COLO668 (cell line): Measurements from ENCODE around the gene MSH3.
"Not testable (repeated sequence)": the region's sequence is repeated elsewhere in the genome, so short reads cannot be mapped to it uniquely, and the experiment has no call there.

Experiments used
- DNase-seq: peaks from one replicate; lab custom pipeline; 2025; ENCODE audit not compliant: unreplicated experiment; lab: John Stamatoyannopoulos, UW

Gene MSH3

DNA sequence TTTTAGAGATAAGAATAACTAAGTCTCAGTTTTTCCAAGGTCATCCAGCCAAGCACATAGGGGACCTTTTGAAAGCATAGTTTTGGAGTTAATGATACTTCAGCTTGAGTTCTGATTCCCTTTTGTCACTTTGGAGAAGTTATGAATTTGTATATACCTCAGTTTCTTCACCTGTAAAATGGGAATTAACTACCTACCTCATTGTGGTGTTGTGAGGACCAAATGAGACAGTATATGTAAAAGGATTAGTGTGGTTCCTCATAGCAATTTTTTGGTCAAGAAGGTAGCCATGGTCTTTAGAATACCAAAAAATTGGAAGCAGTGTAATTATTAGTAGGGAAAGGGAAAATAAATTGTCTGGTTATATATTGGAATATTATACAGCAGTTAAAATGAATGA lies 98.0 kb downstream of the MSH3 start:
- DNase-seq: no peak

DNA sequence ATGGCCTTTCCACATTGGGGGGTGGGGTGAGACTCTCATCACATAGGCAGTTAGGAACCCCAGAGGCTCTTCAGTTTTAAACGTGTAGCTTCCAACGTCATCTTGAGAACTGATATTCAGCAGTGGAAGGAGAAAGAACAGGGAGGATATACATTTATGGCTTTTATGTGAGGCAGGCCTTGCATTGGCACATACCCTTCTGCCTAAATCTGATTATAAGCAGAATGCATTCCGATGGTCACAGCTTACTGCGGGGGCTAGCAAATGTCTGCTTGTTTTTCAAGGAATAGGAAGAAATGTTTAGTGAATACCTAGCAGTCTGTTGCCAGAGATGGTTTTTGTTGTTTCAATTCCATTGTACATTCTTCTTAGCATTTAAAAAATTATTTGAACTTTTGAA lies 99.3 kb downstream of the MSH3 start:
- DNase-seq: no peak

DNA sequence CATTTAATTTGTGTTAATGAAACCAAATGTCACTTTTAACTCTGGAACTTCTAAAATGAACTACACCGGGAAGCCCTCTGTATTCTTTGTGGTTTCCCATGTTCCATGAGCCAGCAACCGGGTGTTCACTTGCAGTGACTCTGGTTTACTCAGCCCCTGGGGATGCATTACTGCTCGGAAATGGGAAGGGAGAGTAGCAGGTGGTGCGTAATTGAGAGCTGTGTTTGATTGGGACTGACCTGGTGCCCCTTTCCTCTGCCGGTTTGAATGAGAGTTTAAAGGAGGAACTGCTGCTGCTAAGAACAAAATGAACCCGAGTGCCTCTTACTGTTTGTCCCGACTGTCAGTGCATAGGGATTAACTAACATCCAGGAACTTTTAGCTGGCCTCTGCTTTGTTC lies 100.4 kb downstream of the MSH3 start:
- peak; percentile 44 for DNase-seq

DNA sequence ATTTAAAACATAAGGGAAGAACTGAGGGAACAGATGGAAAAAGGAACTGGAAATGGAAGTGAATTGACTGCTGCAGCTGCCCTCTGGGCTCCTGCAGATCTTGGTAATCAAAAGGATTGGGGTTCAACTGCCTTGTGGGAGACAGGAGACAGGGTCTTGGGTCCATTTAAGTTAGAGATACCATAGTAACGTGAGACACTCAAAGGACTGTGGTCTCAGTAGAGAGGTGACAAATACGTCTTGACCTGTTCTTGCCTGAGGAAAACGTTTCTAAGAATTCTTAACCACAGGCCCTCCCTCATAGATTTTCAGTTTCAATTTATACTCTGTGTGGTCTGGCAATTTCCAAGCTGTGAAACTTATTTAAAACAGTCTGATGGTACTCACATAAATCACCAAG lies 101.2 kb downstream of the MSH3 start:
- no peak for DNase-seq

DNA sequence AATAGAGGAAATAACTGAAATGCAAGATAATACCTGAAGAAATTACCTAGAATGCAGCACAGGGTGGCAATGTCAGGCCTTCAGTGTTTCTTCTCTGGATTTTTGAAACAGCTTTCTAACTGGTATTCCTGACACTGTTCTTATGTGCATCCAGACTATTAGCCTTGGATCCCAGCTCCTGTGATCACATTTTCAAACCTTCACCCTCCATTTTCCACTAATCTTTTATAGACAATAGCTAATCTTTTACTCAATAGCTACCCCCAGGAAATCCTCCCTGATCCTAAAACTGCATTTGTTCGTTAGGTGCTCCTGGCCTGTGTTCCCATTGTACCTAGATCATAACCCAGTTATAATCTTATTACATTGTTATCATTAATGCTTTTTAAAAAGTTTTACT lies 101.8 kb downstream of the MSH3 start:
- DNase-seq: no peak

DNA sequence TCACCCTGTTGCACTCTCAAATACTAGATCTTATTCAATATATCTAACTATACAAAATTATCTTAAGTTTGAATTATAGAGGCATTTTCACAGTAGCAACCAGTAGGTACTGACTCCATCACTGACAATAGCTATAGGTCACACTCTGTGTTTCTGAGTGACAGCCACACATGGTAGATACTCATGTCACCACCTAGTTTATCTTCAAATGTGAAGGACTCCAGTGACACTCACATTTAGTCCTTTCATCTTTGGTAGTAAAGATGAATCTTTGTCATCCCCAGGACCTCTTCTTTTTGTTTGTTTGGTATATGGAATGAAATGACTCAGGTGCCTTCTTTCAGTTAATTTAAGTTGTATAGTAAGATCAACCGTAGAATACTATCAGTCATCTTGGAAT lies 102.8 kb downstream of the MSH3 start:
- DNase-seq: no peak

DNA sequence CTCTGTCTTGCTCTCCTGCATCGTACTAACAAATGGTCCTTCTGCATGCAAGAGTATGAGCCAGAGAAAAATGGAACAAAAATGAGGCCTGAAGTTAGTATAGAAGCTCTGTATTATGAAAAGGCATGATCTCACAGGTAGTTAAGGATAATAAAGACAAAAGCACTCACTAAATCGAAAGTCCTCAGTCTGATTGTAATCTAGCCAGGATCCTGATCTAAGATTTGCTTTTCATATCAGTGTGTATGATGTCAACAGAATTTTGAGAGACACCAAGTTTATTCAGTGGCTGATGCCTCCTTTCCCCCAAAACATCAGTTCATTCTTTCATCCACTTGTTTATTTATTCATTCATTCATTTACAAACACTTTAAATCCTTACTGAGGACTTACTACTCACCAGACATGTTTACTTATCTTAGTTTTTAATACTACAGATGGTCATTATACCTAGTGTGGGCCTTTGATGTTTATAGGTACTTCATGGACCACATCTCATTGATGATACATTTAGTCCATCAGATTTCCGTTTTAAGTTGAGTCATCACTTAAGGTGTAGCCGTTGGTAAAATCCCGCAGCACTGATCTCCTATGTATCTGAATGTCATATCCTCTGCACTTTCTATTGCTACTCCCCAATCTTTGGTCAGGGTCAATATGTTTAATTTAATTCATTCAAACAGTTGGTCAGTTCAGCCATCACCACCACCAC lies 105.6 kb downstream of the MSH3 start:
- DNase-seq: no peak

DNA sequence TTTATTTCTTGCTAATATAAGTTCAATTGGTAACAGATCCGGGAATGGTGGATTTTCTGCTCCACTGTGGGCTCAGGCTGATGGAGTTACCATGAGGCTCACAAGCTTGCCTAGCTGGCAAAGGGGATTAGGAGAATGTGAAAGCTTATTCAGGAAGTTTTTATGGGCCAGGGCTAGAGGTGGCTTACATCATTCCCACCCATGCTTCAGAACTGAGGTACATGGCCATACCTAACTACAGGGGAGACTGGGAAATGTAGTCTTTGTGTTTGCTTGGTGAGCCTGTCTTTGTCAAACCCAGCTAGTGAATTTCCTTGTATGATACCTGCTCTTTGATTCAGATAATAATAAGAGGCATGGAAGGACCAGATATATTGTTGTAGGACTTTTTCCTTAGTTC lies 106.2 kb downstream of the MSH3 start:
- DNase-seq: no peak

DNA sequence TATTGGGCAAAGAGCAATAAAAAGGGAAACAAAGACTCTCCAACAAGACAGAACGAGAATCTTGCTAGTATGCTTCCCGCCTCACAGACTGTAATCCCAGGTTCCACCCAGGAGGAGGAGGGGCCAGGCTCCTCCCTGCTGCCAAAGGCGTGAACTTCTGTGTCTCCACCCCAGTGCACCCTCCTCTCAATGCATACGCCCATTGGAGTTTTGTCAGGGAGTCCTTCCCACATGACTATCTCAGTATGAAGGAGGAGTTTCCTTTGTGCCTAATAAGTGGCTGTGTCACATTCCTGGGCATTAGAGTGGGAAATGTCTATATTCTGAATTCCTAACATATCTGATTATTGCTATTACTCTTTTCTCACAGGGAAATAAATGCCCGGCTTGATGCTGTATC lies 106.7 kb downstream of the MSH3 start:
- no peak for DNase-seq

DNA sequence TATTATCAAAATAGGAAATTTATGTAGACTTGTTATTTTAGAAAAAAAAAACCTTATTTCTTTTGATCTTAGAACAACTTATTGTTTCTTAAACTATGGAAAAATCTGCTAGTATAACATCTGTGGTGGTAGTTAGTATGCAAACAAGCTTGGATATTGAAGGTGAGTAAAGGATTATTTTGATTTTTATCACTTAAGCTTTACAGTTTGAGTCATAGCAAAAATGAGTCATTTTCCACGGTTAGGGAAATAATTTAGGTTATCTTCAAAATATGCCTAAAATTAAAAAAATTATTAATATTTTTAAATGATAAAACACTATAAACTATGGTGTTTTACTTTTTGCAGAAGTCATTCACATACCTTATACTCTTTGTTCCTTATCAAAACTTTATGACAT lies 107.5 kb downstream of the MSH3 start:
- no peak for DNase-seq

DNA sequence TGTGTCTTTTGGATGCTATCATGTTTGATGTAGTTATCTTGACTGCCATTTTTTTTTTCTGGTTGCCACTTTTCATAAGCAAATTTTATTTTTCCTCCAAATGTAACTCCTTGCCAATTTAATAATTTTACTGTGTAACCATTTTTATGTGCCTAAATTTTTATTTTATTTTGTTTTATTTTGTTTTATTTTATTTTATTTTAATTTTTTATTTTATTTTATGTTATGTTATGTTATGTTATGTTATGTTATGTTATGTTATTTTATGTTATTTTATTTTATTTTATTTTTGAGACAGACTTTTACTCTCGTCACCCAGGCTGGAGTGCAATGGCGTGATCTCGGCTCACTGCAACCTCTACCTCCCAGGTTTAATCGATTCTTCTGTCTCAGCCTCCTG lies 108.1 kb downstream of the MSH3 start:
- DNase-seq: no peak

DNA sequence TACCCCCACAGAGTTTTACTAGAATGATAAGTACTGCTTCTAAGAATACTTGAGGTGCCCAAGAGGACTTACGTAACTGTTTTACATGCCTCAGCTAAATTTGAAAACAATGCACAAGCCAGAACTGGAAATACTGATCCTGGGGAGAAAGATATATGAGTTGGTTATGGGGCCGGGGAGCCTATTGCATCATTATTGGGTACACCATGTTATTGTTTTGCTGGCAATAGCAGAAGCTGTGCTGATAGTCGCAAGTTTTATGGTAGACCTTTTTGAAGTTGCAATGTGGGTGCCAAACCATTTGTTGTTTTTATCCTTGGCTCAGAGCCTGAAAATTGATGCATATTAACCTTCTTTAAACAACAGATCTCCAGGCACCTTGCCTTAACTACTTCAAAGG lies 108.8 kb downstream of the MSH3 start:
- DNase-seq: no peak

DNA sequence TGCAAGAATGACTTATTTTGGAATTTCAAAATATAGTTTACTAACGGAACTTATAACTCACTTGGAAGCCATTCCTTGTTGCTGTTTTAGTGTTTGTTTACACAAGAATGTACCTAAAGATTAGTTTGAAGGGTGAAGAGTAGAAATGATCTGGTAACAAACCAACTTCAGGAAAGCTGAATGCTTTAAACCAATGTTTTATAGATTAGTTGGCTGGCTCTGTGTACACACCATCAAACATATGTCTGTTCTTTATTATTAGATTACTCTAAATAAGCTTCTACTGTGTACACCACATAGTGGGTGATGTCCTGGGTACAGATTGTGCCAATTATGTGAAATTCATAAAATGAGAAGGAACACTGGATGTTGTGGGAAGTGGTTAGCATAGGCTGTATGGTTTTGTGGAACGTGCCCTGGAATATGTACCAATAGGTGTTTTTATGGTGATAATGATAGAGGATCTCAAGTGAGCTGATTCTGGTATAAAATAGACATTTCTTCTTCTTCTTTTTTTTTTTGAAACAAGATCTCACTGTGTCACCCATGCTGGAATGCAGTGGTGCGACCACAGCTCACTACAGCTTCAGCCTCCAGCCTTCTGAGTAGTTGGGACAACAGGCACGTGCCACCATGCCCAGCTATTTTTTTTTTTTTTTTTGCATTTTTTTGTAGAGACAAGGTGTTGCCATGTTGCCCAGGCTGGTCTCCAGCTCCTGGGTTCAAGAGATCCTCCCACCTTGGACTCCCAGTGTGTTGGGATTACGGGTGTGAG lies 109.6 kb downstream of the MSH3 start:
- no peak for DNase-seq

DNA sequence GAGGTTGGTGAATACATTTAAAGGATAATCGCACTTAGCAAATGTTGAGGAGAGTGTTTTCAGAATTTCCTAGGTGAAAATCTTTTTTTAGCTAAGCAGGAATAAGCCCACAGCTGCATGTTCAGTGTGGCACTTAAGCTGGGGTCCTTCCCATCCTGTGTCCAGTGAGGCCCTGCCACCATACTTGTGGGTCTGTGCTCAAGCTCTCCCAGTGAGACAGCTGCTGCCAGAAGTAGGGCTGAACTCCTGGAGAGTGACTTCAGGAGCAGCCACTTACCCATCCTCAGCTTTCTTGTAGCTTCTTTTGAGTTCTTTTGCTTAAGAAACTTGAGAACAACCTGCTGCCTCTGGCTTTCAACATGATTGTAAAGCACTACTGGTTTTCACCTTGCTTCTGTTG lies 110.3 kb downstream of the MSH3 start:
- no peak for DNase-seq

DNA sequence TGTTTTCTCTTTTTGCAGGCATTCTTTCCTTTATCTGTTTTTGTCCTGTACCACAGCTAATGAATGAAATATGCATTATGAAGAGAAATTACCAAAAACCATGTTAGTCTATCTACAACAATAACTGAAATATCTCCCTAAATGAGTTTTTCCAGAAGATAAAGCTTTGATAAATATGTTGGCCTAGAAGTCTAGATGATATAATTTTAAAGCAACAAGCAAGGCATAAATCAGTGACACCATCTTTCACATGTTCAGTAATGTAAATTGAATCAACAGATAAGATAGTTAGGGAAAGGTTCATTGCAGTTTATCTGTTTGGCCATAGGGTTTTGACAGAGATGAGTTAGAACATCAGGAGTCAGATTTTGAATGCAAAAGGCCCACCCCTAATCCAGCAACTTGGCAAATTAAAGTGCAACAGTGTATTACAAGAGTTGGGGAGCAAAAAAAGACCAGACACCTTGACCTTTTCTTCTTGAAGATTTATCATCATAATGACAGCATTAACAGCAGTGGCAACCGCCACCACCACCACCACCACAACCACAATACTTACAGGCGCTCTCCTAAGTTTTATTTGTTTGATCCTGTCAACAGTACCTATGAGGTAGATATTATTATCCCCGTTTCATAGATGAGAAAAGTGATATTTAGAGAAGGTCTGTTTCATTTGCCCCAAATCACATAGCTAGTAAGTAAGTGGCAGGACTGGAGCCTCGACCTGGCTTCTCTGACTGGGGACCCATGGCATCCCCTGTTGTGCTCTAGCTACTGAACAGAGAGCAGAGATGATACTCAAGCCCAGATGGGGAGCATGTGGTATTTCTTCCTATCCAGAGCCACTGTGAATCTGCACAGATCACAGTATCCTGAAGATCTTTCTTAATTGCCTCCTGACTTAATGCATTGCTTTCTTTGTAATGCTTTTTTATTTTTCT lies 123.2 kb downstream of the MSH3 start:
- no peak for DNase-seq

DNA sequence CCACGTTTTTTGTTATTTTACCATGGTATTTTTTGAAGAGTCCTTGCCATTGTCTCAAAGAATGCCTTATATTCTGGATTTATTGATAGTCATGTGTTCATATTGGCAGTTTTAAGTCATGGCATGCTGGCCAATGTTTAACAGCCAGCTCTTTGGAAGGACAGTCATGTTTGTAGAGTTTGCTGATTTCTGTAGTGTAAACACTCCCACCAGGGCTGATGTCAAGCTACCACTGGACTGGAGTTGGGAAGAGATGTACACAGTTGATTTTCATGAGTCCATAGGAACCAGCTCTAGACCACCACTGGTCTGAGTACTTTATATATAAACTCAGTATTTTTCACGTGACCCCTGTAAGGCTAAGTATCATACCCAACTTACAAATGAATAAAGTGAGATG lies 125.6 kb downstream of the MSH3 start:
- no peak for DNase-seq

DNA sequence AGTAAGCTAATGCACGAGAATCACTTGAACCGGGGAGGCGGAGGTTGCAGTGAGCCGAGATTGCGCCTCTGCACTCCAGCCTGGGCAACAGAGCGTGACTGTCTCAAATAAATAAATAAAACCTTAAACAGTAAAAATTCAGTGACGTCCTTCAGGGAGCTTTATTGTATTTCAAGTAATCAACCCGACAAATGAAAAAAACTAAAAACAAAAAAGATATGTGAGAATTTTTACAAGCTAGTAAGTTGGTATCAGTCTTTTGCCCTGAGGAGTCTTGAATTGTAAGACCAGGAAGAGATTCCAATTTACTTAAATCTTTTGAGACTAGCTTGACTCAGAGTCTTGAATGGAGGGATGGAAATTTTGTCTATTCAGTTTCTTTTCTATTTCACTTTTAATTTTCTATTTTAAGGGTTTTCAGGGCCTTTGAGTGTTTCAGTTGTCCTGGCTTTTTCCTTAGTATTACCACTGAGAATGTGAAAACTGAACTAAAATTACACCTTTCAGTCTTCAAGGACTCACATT lies 126.4 kb downstream of the MSH3 start:
- no peak for DNase-seq

DNA sequence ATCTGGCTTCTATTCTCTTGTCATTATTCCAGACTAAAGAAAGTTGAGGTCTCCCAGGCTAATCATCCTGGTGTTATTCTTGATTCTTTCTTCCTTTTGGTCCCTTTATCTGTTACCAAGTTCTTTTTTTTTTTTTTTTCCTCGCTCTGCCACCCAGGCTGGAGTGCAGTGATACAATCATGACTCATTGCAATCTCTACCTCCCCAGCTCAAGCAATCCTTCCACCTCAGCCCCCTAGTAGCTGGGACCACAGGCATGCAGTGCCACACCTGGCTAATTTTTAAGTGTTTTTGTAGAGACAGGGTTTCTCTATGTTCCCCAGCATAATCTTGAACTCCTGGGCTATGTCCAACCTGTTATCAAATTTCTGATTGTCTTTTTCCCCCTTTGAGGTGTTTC lies 126.9 kb downstream of the MSH3 start:
- DNase-seq: no peak

DNA sequence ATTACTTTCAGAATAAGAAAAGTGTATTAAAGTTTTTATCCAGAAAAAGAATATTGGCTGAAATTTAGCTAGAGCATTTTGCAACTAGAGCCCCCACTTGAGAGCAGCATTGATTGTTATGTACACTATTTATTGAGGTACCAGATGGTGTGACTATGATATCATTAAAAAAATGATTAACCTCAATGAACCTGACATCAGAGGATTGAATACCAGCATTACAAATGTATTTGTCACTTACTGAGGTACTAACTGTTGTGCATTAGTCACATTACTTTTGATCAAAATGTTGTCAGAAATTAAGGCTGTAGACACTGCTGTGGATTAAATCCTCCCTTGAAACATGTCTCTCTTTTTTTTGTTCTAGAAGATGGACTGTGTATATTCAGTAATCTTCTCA lies 128.2 kb downstream of the MSH3 start:
- no peak for DNase-seq

DNA sequence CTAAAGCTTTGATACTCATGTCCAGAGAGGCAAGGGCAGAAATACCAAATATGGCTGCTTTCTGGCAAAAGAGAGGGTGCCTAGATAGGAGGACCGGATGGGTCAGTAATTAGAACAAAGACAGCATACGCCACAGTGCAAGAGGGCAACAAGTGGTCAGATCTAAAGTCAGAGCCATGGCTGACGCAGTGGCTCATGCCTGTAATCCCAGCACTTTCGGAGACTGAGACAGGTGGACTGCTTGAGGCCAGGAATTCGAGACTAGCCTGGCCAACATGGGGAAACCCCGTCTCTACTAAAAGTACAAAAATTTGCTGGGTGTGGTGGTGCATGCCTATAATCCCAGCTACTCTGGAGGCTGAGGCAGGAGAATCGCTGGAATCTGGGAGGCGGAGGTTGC lies 129.3 kb downstream of the MSH3 start:
- not testable (repeated sequence) for DNase-seq

DNA sequence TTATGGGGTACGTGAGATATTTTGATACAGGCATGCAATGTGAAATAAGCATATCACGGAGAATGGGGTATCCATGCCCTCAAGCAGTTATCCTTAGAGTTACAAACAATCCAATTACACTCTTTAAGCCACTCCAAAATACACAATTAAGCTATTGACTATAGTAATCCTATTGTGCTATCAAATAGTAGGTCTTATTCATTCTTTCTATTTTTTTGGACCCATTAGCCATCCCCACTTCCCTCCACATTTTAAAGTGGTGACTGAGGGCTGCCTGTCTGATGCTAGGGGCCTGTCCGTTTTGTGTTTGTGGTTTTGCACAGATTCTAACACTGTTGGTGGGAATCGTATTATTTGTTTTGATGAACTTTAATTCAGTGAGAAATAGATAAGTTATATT lies 130.0 kb downstream of the MSH3 start:
- DNase-seq: no peak
